Measurements from ENCODE around the gene SLC43A2.

GRCh38 chr17:1560101-1560857, 68.4 kb downstream of the SLC43A2 start:
- no peak for TF ChIP-seq FOXM1 (IDR thresholded peaks at IDR 0.05; ENCODE audit: borderline replicate concordance, low read depth)
- TF ChIP-seq, protein P1, sequence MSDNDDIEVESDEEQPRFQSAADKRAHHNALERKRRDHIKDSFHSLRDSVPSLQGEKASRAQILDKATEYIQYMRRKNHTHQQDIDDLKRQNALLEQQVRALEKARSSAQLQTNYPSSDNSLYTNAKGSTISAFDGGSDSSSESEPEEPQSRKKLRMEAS (IDR thresholded peaks at IDR 0.05) = no peak
- no peak for TF ChIP-seq YY1 (IDR thresholded peaks at IDR 0.05; ENCODE audit: low read depth)
- TF ChIP-seq REST (IDR thresholded peaks at IDR 0.05; ENCODE audit: low read depth) = no peak
- no peak for TF ChIP-seq RAD21 (IDR thresholded peaks at IDR 0.05; ENCODE audit: low read depth)
- no peak for TF ChIP-seq EGR1 (IDR thresholded peaks at IDR 0.05)
- TF ChIP-seq CEBPB (IDR thresholded peaks at IDR 0.05) = no peak
- no peak for TF ChIP-seq CREB1 (IDR thresholded peaks at IDR 0.05; ENCODE audit: low read depth)
- TF ChIP-seq, protein P2, sequence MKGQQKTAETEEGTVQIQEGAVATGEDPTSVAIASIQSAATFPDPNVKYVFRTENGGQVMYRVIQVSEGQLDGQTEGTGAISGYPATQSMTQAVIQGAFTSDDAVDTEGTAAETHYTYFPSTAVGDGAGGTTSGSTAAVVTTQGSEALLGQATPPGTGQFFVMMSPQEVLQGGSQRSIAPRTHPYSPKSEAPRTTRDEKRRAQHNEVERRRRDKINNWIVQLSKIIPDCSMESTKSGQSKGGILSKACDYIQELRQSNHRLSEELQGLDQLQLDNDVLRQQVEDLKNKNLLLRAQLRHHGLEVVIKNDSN (IDR thresholded peaks at IDR 0.05) = no peak
- no peak for TF ChIP-seq TEAD4 (IDR thresholded peaks at IDR 0.05)
- no peak for TF ChIP-seq EP300 (IDR thresholded peaks at IDR 0.05; ENCODE audit: borderline replicate concordance)
- TF ChIP-seq TAF1 (IDR thresholded peaks at IDR 0.05; ENCODE audit: low read depth) = no peak
- TF ChIP-seq NFIC (IDR thresholded peaks at IDR 0.05) = no peak
